SK-N-SH (cell line): ENCODE measurements around the gene MXI1. TPM values are rescaled to one million over a fixed set of nuclear protein-coding genes. Genes with fewer than 3 reads are reported as not detected.

ENCODE experiments used
- CTCF ChIA-PET: fragments of 300-600, 350-600 bp; formaldehyde crosslinking; extraction: SDS; loops from one replicate; lab custom pipeline; 2021; lab: Yijun Ruan, JAX
- POLR2A ChIA-PET: fragments of 350-600 bp; sonication (Branson Sonifier 250); formaldehyde crosslinking; extraction: SDS; loops from one replicate; lab custom pipeline; 2020; ENCODE audit warnings: antibody characterized with exemption, inconsistent platforms; lab: Yijun Ruan, JAX
- DNase-seq: peaks from one replicate; pipeline ENCODE4 v3.0.0; 2012
- H2AFZ ChIP-seq: fragments of 200-600 bp; sonication (generic); 2 replicates; pipeline ENCODE4 v1.8.1; 2016; ENCODE audit warnings: antibody characterized with exemption, mild to moderate bottlenecking, low read depth
- H3F3A ChIP-seq: fragments of 200-600 bp; sonication (generic); replicated peaks from 2 replicates; pipeline ENCODE3; 2016; ENCODE audit warnings: antibody characterized with exemption, mild to moderate bottlenecking; ENCODE audit not compliant: insufficient read depth
- H3K27ac ChIP-seq, 2 experiments: fragments of 200-500 bp in 1 of 2; fragments of 200-600 bp in 1 of 2; sonication (Bioruptor generic) in 1 of 2; sonication (generic), shearing (Covaris generic) in 1 of 2; 2 replicates each; pipeline versions ENCODE4 v1.5.1 to v1.6.1; 2014 to 2016; ENCODE audit warnings: low read depth in 2 of 2, inconsistent platforms in 1 of 2, low read length in 1 of 2, mild to moderate bottlenecking in 1 of 2, mixed read lengths in 1 of 2
- H3K27me3 ChIP-seq: fragments of 200-600 bp; sonication (generic), shearing (Covaris generic); 2 replicates; pipeline ENCODE4 v1.6.1; 2016; ENCODE audit warnings: mixed run types; ENCODE audit not compliant: insufficient read depth
- H3K36me3 ChIP-seq, 2 experiments: fragments of 200-500 bp in 1 of 2; fragments of 200-600 bp in 1 of 2; sonication (Bioruptor generic) in 1 of 2; sonication (generic) in 1 of 2; replicated peaks in 1 of 2; 2 replicates each; pipeline versions ENCODE3 to v1.5.1; 2014 to 2016; ENCODE audit warnings: low read length in 1 of 2, mild to moderate bottlenecking in 1 of 2; ENCODE audit not compliant: insufficient read depth in 2 of 2, control insufficient read depth in 1 of 2
- H3K4me1 ChIP-seq, 2 experiments: fragments of 200-500 bp in 1 of 2; fragments of 200-600 bp in 1 of 2; sonication (Bioruptor generic) in 1 of 2; sonication (generic), shearing (Covaris generic) in 1 of 2; 2 replicates each; pipeline versions ENCODE4 v1.5.1 to v1.6.1; 2014 to 2016; ENCODE audit warnings: low read depth in 1 of 2, low read length in 1 of 2, mixed run types in 1 of 2; ENCODE audit not compliant: insufficient read depth in 2 of 2, control insufficient read depth in 1 of 2
- H3K4me2 ChIP-seq: fragments of 200-600 bp; sonication (generic), shearing (Covaris generic); 2 replicates; pipeline ENCODE4 v1.6.1; 2017; ENCODE audit warnings: mixed run types
- H3K4me3 ChIP-seq, 2 experiments: fragments of 200-500 bp in 1 of 2; fragments of 200-600 bp in 1 of 2; sonication (Bioruptor generic) in 1 of 2; sonication (generic), shearing (Covaris generic) in 1 of 2; 2 replicates each; pipeline versions ENCODE4 v1.5.1 to v1.8.1; 2014 to 2016; ENCODE audit warnings: low read depth in 2 of 2, inconsistent platforms in 1 of 2, low read length in 1 of 2, mild to moderate bottlenecking in 1 of 2, mixed read lengths in 1 of 2, moderate library complexity in 1 of 2
- H3K79me2 ChIP-seq: fragments of 200-600 bp; sonication (generic); 2 replicates; pipeline ENCODE4 v1.8.1; 2017; ENCODE audit warnings: mild to moderate bottlenecking; ENCODE audit not compliant: insufficient read depth
- H3K9ac ChIP-seq: fragments of 200-600 bp; sonication (generic); 2 replicates; pipeline ENCODE4 v1.6.1; 2017; ENCODE audit warnings: mixed run types
- H3K9me2 ChIP-seq: fragments of 200-600 bp; sonication (generic); 2 replicates; pipeline ENCODE4 v1.6.1; 2017; ENCODE audit warnings: mixed run types
- H3K9me3 ChIP-seq: fragments of 200-600 bp; sonication (generic); 2 replicates; pipeline ENCODE4 v1.6.1; 2017; ENCODE audit warnings: mixed run types, mild to moderate bottlenecking, moderate library complexity
- H4K20me1 ChIP-seq: fragments of 200-600 bp; sonication (generic); 2 replicates; pipeline ENCODE4 v1.6.1; 2017; ENCODE audit warnings: mild to moderate bottlenecking, mixed run types; ENCODE audit not compliant: insufficient read depth
- CTCF ChIP-seq: fragments of 200-600 bp; sonication (generic); IDR thresholded peaks from 2 replicates; pipeline ENCODE4 v1.6.1; 2017; ENCODE audit warnings: antibody characterized with exemption, mild to moderate bottlenecking, moderate library complexity
- FOXJ3 ChIP-seq: sonication (generic); formaldehyde crosslinking; IDR thresholded peaks from 2 replicates; pipeline ENCODE4 v1.5.1; 2020; ENCODE audit warnings: mild to moderate bottlenecking, missing genetic modification reagents
- FOXM1 ChIP-seq: IDR thresholded peaks from 2 replicates; pipeline ENCODE4 v1.4.0; 2012; ENCODE audit warnings: low read depth, mild to moderate bottlenecking
- GABPA ChIP-seq: IDR thresholded peaks from 2 replicates; pipeline ENCODE4 v1.4.0; 2012; ENCODE audit warnings: low read depth, mild to moderate bottlenecking
- GATA2 ChIP-seq: sonication (generic); formaldehyde crosslinking; IDR thresholded peaks from 2 replicates; pipeline ENCODE4 v1.5.0; 2020; ENCODE audit warnings: mild to moderate bottlenecking, missing genetic modification reagents
- JUND ChIP-seq: IDR thresholded peaks from 2 replicates; pipeline ENCODE4 v1.4.0; 2012
- NFIC ChIP-seq: IDR thresholded peaks from 2 replicates; pipeline ENCODE4 v1.4.0; 2012; ENCODE audit warnings: borderline replicate concordance
- PBX3 ChIP-seq: IDR thresholded peaks from 2 replicates; pipeline ENCODE4; 2012
- RCOR1 ChIP-seq: fragments of 150-350 bp; IDR thresholded peaks from 2 replicates; pipeline ENCODE4 v1.6.1; 2017; ENCODE audit warnings: antibody characterized with exemption, low read length
- RFX5 ChIP-seq: IDR thresholded peaks from 2 replicates; pipeline ENCODE4 v1.6.1; 2012; ENCODE audit warnings: mild to moderate bottlenecking, improper control_type of control experiment, low read length
- RXRA ChIP-seq: IDR thresholded peaks from 2 replicates; pipeline ENCODE4 v1.4.0; 2012; ENCODE audit warnings: low read depth, mild to moderate bottlenecking, borderline replicate concordance
- TAF1 ChIP-seq: IDR thresholded peaks from 2 replicates; pipeline ENCODE4 v1.6.1; 2012; ENCODE audit warnings: low read depth, mild to moderate bottlenecking, low read length, moderate library complexity, borderline replicate concordance
- TCF12 ChIP-seq: IDR thresholded peaks from 2 replicates; pipeline ENCODE4 v1.4.0; 2012
- USF1 ChIP-seq: IDR thresholded peaks from 2 replicates; pipeline ENCODE4 v1.4.0; 2012; ENCODE audit warnings: low read depth, borderline replicate concordance
- WGBS: methylation state at CpG from one replicate; pipeline ENCODE4 v1.1.6; 2017; ENCODE audit warnings: low lambda C conversion rate; 5-methylcytosine and 5-hydroxymethylcytosine counted together
- polyA plus RNA-seq, 3 experiments: library from polyadenylated mRNA; depleted of rRNA; stranded (reverse); fragments of >200 nt; gene quantifications; 2 replicates each; pipeline ENCODE4 v1.2.3, GENCODE V29; 2012
- TF ChIP-seq, protein P1 (sequence below): fragments of 150-350 bp; IDR thresholded peaks from 2 replicates; pipeline ENCODE4 v1.6.1; 2017; ENCODE audit warnings: antibody characterized with exemption, low read length, low read depth, borderline replicate concordance
- TF ChIP-seq, protein P2 (sequence below): IDR thresholded peaks from 2 replicates; pipeline ENCODE4 v1.4.0; 2012; ENCODE audit warnings: low read depth
- TF ChIP-seq, protein P3 (sequence below): fragments of 150-350 bp; IDR thresholded peaks from 2 replicates; pipeline ENCODE4 v1.6.1; 2016; ENCODE audit warnings: mild to moderate bottlenecking, low read depth, low read length

MXI1 gene
- polyA plus RNA-seq, 1 of the 3 experiments (the other 2 are of a cell fraction) = 13.8 TPM

DNA sequence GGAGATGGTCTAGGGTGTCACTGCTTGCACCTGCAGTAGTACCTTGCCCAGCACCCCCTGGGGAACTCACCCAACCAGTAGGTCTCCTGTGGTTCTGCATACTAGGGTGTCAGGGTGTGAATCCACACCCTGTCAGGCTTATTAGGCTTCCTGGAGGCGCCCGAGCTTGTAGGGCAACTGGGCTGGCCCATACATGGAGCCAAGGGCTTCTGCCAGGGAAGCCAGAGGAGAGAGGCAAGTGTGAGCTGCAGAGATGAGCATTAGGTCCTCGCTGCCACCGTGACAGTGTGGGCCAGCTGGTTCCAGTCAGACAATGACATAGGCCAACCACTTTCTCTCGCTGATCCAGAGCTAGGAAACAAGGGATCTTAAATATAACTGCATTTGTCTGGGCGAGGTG is 11.2 kb downstream of the MXI1 start:
- Histone ChIP-seq H3K36me3 (no peaks in the 10 kb centered on the region), H3K9ac (no peak overlapping the region), H3K4me1 (peaks cover 0 to 4% of the 10 kb centered on the region in 2 experiments; a peak in 1 of 4 replicates), H3K79me2 (no peaks in the 10 kb centered on the region), H3F3A (no peaks in the 10 kb centered on the region), H3K9me3 (no peaks in the 10 kb centered on the region), H3K27me3 (no peaks in the 10 kb centered on the region), H3K9me2 (no peaks in the 10 kb centered on the region), H3K4me2 (no peak overlapping the region), H4K20me1 (no peaks in the 10 kb centered on the region), H2AFZ (no peak overlapping the region), H3K4me3 (no peak overlapping the region)
- CTCF ChIA-PET = interaction anchor here (1.0 to 1.7 kb wide), 2 partner anchors 13 to 61 kb away, joined by 4 read pairs; no protein-coding TSS in a partner anchor
- WGBS = 90% methylated on average over 5 of the region's 6 CpGs
- no peak for TF ChIP-seq FOXM1
- TF ChIP-seq JUND = no peak
- TF ChIP-seq NFIC = no peak
- TF ChIP-seq, protein P1, sequence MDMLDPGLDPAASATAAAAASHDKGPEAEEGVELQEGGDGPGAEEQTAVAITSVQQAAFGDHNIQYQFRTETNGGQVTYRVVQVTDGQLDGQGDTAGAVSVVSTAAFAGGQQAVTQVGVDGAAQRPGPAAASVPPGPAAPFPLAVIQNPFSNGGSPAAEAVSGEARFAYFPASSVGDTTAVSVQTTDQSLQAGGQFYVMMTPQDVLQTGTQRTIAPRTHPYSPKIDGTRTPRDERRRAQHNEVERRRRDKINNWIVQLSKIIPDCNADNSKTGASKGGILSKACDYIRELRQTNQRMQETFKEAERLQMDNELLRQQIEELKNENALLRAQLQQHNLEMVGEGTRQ = no peak
- TF ChIP-seq FOXJ3 = no peak
- TF ChIP-seq GABPA = no peak
- no peak for TF ChIP-seq GATA2
- TF ChIP-seq PBX3 = no peak
- TF ChIP-seq RFX5 = no peak
- no peak for TF ChIP-seq RXRA
- TF ChIP-seq CTCF = no peak
- no peak for TF ChIP-seq USF1
- no peak for TF ChIP-seq TAF1
- TF ChIP-seq TCF12 = no peak
- TF ChIP-seq RCOR1 = no peak
- TF ChIP-seq, protein P2, sequence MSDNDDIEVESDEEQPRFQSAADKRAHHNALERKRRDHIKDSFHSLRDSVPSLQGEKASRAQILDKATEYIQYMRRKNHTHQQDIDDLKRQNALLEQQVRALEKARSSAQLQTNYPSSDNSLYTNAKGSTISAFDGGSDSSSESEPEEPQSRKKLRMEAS = no peak
- TF ChIP-seq, protein P3, sequence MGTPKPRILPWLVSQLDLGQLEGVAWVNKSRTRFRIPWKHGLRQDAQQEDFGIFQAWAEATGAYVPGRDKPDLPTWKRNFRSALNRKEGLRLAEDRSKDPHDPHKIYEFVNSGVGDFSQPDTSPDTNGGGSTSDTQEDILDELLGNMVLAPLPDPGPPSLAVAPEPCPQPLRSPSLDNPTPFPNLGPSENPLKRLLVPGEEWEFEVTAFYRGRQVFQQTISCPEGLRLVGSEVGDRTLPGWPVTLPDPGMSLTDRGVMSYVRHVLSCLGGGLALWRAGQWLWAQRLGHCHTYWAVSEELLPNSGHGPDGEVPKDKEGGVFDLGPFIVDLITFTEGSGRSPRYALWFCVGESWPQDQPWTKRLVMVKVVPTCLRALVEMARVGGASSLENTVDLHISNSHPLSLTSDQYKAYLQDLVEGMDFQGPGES = no peak
- TF ChIP-seq, all 33 proteins: peak for 0
- no peak overlapping the region for H3K27ac ChIP-seq
- POLR2A ChIA-PET = no interaction called here
- no peak for DNase-seq
